Measurements from ENCODE around the gene TUBB8B.
"Not testable (repeated sequence)": the region's sequence is repeated elsewhere in the genome, so short reads cannot be mapped to it uniquely, and the experiment has no call there.

The TUBB8B gene

DNA sequence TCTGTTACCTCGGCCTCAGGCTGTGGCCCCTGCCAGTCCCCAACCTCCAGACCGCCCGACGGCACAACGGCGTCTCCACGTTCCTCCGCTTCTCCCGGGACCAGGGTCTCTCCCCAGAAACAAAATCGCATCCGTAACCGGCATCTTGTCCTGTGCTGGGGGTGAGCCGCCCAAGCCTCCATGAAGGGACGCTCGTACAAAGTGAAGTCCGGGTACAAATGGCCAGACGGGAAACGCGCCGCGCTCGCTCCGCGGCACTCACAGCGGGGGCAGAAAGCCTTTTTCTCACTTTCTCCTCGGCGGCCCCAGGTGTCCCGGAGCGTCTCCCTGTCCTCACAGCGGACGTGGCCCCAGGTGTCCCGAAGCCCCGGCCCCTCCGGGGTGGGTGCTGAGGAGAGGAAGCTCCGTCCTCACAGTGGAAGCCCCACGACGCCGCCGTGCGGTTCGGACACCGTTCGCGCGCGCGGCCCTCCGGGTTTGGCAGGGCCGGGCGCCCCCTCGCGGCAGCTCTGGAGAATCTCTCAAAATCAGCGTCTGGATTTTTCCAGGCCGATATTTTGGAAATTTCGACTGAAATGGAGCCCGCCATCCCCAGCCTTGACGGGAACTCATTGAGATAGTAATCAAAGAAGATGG is 26.2 kb upstream of the TUBB8B start:
- H2AFZ ChIP-seq (ENCODE audit: low read depth, low read length); H3K36me3 ChIP-seq (ENCODE audit: insufficient read depth, low read length); H3K4me3 ChIP-seq (ENCODE audit: low read length); H3K4me1 ChIP-seq (ENCODE audit: insufficient read depth, low read length); H3K9me3 ChIP-seq (ENCODE audit: low read length); H3K27me3 ChIP-seq (ENCODE audit: insufficient read depth, low read length): not testable (repeated sequence)

DNA sequence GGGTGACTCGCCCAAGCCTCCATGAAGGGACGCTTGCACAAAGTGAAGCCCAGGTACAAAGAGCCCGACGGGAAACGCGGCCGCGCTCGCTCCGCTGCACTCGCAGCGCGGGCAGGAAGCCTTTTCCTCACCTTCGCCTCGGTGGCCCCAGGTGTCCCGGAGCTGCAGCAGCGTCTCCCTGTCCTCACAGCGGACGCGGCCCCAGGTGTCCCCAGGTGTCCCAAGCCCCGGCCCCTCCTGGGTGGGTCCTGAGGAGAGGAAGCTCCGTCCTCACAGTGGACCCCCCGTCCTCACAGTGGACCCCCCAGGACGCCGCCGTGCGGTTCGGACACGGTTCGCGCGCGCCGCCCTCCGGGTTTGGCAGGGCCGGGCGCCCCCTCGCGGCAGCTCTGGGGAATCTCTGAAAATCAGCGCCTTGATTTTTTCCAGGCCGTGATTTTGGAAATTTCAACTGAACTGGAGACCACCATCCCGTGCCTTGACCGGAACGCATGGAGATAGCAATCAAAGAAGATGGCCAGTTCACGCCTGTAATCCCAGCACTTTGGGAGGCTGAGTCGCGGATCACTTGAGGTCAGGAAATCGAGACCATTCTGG is 23.9 kb upstream of the TUBB8B start:
- not testable (repeated sequence) for H3K27me3 ChIP-seq (ENCODE audit: insufficient read depth, low read length); H3K4me3 ChIP-seq (ENCODE audit: low read length); H3K9me3 ChIP-seq (ENCODE audit: low read length); H2AFZ ChIP-seq (ENCODE audit: low read depth, low read length); H3K4me1 ChIP-seq (ENCODE audit: insufficient read depth, low read length); H3K36me3 ChIP-seq (ENCODE audit: insufficient read depth, low read length)

GRCh38 chr18:67701-68100 is 18.3 kb upstream of the TUBB8B start:
- not testable (repeated sequence) for H3K36me3 ChIP-seq (ENCODE audit: insufficient read depth, low read length); H2AFZ ChIP-seq (ENCODE audit: low read depth, low read length); H3K9me3 ChIP-seq (ENCODE audit: low read length); H3K27me3 ChIP-seq (ENCODE audit: insufficient read depth, low read length); H3K4me1 ChIP-seq (ENCODE audit: insufficient read depth, low read length); H3K4me3 ChIP-seq (ENCODE audit: low read length)

DNA sequence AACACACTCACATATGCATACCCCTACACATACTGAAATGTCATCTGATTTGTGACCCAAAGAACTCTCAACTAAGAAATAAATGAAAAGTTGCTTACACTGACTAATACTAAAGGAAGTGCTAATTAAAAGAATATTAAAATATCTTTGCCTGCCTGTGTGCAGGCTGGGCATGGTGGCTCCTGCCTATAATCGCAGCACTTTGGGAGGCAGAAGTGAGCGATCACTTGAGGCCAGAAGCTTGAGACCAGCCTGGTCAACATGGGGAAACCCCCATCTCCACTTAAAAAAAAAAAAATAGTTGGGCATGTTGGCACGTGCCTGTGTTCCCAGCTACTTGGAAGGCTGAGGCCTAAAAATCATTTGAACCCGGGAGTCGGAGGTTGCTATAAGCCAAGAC is 14.9 kb upstream of the TUBB8B start:
- H2AFZ ChIP-seq (ENCODE audit: low read depth, low read length); H3K36me3 ChIP-seq (ENCODE audit: insufficient read depth, low read length); H3K4me1 ChIP-seq (ENCODE audit: insufficient read depth, low read length); H3K4me3 ChIP-seq (ENCODE audit: low read length); H3K27me3 ChIP-seq (ENCODE audit: insufficient read depth, low read length); H3K9me3 ChIP-seq (ENCODE audit: low read length): not testable (repeated sequence)

DNA sequence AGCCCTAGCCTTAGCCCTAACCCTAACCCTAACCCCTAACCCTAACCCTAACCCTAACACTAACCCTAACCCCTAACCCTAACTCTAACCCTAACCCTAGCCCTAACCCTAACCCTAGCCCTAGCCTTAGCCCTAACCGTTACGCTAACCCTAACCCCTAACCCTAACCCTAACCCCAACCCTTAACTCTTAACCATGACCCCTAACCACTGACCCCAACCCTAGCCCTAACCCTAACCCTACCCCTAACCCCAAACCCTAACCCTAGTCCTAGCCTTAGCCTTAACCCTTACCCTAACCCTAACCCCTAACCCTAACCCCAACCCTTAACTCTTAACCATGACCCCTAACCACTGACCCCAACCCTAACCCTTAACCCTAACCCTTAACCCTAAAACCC is 14.2 kb upstream of the TUBB8B start:
- H3K36me3 ChIP-seq (ENCODE audit: insufficient read depth, low read length); H3K9me3 ChIP-seq (ENCODE audit: low read length); H3K4me3 ChIP-seq (ENCODE audit: low read length); H2AFZ ChIP-seq (ENCODE audit: low read depth, low read length); H3K4me1 ChIP-seq (ENCODE audit: insufficient read depth, low read length); H3K27me3 ChIP-seq (ENCODE audit: insufficient read depth, low read length): not testable (repeated sequence)

DNA sequence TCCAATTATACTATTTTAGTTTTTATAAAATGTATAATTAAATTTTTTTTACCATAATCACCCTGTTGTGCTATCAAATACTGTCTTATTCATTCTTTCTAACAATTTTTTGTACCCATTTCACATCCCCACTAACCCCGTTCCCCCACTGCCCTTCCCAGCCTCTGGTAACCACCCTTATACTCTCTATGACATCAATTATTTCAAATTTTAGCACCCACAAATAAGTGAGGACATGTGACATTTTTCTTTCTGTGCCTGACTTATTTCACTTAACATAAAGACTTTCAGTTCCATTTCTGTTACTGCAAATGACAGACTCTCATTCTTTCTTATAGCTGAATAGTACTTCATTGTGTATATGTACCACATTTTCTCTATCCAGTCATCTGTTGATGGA is 5.0 kb upstream of the TUBB8B start:
- H3K9me3 ChIP-seq (ENCODE audit: low read length); H2AFZ ChIP-seq (ENCODE audit: low read depth, low read length); H3K36me3 ChIP-seq (ENCODE audit: insufficient read depth, low read length); H3K4me1 ChIP-seq (ENCODE audit: insufficient read depth, low read length); H3K4me3 ChIP-seq (ENCODE audit: low read length); H3K27me3 ChIP-seq (ENCODE audit: insufficient read depth, low read length): not testable (repeated sequence)

- H3K4me3 ChIP-seq (ENCODE audit: low read length); H2AFZ ChIP-seq (ENCODE audit: low read depth, low read length); H3K9me3 ChIP-seq (ENCODE audit: low read length); H3K27me3 ChIP-seq (ENCODE audit: insufficient read depth, low read length); H3K4me1 ChIP-seq (ENCODE audit: insufficient read depth, low read length); H3K36me3 ChIP-seq (ENCODE audit: insufficient read depth, low read length): not testable (repeated sequence)
These were observed 719 bp downstream of the TUBB8B start for GRCh38 chr18:48696-49095.

DNA sequence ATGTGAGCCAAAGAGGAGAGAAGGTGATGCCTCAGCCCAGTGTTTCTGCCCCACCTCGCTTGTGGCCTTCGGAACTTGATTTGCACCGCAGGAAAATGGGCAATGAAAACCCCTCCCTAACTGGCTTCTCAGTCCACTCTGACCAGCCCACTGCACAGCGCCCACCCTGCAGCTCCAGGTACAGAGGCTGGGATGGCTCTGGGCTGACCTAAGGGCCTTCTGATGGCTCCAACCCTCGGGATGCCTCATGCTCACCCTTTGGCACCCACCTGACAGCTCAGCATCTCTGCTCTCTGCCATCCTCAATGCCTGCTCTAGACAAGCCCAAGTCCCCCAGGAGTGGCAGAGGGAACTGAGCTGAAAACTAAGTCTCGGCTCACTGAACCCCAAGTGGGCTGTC is 36.2 kb downstream of the TUBB8B start:
- not testable (repeated sequence) for H3K27me3 ChIP-seq (ENCODE audit: insufficient read depth, low read length); H3K4me3 ChIP-seq (ENCODE audit: low read length); H3K36me3 ChIP-seq (ENCODE audit: insufficient read depth, low read length); H3K9me3 ChIP-seq (ENCODE audit: low read length); H3K4me1 ChIP-seq (ENCODE audit: insufficient read depth, low read length); H2AFZ ChIP-seq (ENCODE audit: low read depth, low read length)

DNA sequence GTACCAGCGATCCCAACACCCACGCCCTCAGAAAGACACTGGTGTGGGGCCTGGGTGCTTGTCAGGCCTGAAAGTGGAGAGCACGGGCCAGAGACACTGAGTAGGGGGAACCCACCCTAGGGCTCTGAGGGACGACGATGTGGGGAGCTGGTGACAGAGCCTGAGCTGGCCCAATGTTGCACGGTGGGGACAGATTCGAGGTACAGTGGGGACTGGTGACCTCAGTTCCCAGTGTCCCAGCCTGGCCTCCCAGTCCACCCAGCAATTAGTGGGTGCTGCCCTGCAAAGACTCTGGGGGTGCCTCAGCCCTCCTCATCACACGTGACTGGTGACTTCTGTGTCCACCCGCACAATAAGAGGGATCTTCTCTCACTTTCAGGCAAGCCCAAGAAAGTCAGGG is 36.6 kb downstream of the TUBB8B start:
- H3K4me1 ChIP-seq (ENCODE audit: insufficient read depth, low read length); H3K36me3 ChIP-seq (ENCODE audit: insufficient read depth, low read length); H3K9me3 ChIP-seq (ENCODE audit: low read length); H2AFZ ChIP-seq (ENCODE audit: low read depth, low read length); H3K27me3 ChIP-seq (ENCODE audit: insufficient read depth, low read length); H3K4me3 ChIP-seq (ENCODE audit: low read length): not testable (repeated sequence)

DNA sequence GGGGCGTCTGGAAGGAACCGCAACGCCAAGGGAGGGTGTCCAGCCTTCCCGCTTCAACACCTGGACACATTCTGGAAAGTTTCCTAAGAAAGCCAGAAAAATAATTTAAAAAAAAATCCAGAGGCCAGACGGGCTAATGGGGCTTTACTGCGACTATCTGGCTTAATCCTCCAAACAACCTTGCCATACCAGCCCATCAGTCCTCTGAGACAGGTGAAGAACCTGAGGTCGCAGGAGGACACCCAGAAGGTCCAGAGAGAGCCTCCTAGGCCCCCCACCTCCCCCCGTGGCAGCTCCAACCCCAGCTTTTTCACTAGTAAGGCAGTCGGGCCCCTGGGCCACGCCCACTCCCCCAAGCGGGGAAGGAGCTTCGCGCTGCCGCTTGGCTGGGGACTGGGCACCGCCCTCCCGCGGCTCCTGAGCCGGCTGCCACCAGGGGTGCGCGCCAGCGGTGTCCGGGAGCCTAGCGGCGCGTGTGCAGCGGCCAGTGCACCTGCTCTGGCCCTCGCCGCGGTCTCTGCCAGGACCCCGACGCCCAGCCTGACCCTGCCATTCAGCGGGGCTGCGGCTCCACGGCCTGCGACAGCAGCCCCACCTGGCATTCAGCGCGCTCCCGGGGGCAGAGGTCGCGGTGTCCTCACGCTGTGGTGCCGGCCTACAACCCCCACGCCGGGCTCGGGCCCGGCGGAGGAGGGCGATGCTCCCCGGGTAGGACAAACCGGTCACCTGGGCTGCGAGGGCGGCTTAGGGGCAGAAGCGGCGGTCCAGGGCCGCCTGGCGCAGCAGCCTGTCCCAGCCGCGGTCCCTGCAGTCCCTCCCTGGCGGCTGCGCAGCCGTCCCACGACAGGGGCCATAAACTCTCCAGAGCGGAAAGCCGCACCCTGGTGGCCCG is 37.8 kb downstream of the TUBB8B start:
- H3K4me1 ChIP-seq (ENCODE audit: insufficient read depth, low read length); H3K27me3 ChIP-seq (ENCODE audit: insufficient read depth, low read length); H2AFZ ChIP-seq (ENCODE audit: low read depth, low read length); H3K9me3 ChIP-seq (ENCODE audit: low read length); H3K36me3 ChIP-seq (ENCODE audit: insufficient read depth, low read length); H3K4me3 ChIP-seq (ENCODE audit: low read length): not testable (repeated sequence)

- not testable (repeated sequence) for H2AFZ ChIP-seq (ENCODE audit: low read depth, low read length); H3K9me3 ChIP-seq (ENCODE audit: low read length); H3K4me3 ChIP-seq (ENCODE audit: low read length); H3K4me1 ChIP-seq (ENCODE audit: insufficient read depth, low read length); H3K36me3 ChIP-seq (ENCODE audit: insufficient read depth, low read length); H3K27me3 ChIP-seq (ENCODE audit: insufficient read depth, low read length)
These were observed 38.7 kb downstream of the TUBB8B start for GRCh38 chr18:10624-11184.

GRCh38 chr18:9937-10336 is 39.5 kb downstream of the TUBB8B start:
- not testable (repeated sequence) for H2AFZ ChIP-seq (ENCODE audit: low read depth, low read length); H3K4me1 ChIP-seq (ENCODE audit: insufficient read depth, low read length); H3K4me3 ChIP-seq (ENCODE audit: low read length); H3K36me3 ChIP-seq (ENCODE audit: insufficient read depth, low read length); H3K9me3 ChIP-seq (ENCODE audit: low read length); H3K27me3 ChIP-seq (ENCODE audit: insufficient read depth, low read length)

All from neuron (in vitro differentiated cells).